ENCODE results near the gene CPT1B. TPM values are rescaled to one million over a fixed set of nuclear protein-coding genes. Genes with fewer than 3 reads are reported as not detected.

Gene CPT1B
- total and polyA plus RNA-seq, 2 of the 8 experiments (the other 6 are each of a cell fraction or from before 2014, with no cell fraction given) = 34.2 to 36.2 TPM

DNA sequence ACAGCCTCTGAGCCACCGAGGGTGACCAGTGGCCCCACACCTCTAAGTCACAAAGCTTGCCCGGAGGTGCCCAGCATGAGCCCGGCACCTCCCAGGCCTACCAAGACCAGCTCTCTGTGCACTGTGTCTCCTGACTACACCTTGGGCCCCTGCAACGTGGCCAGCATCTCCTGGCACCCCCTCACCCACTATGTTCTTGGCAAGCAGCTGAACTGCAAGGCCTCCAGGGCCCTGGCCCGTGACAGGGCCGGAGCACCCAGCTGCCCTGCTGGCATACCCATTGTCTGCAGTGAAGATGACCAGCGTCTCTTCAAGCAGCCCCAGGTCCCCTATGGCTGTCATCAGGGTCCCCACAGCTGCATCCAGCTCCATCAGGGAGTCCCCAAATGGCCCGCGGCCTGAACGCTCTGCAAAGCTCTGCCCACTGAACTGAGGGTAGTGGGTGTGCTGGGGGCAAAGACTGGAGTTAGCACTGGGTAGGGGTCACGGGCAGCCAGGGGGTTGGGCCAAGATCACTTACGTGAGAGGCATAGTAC is 48.2 kb upstream of the CPT1B start (continued):
- no peak for TF ChIP-seq SRF (IDR thresholded peaks at IDR 0.05; ENCODE audit: low read depth, low read length)
